ENCODE data around the gene UNC50. TPM values are rescaled to one million over a fixed set of nuclear protein-coding genes. Genes with fewer than 3 reads are reported as not detected.
A peak's percentile ranks its signal among the peaks of the same experiment; 100 is the strongest.

The UNC50 gene
- total and polyA plus RNA-seq, 9 donors: 32.2 to 58.8 (median 42.4) TPM

DNA sequence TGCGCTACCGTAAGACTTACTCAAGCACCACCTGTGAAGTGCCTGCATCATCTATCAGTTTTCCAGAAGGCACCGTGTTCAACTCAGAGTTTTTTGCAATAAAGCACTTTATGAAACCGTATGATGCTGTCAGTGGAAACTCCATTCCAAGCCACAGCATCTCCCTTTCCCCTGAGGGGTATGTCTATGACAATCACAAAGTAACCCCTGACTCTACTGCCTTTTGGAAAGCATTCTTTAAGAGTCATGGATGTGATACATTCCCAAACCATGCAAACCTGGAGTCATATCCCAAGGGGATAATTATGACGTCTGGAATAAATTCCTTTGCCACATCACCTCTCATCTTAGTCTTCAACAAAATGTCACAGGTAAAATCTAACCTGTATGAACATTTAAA is 39.2 kb downstream of the UNC50 start:
- no peaks in the 10 kb centered on the region for H3K27me3 ChIP-seq
- no peak overlapping the region for H3K27ac ChIP-seq
- H3K9me3 ChIP-seq: no peaks in the 10 kb centered on the region
- 70 to 77% (median 76%) methylated on average over 5 of the region's 5 CpGs for WGBS, 3 donors
- DNase-seq: no peak
- intact Hi-C loops (cut with DNase I): loop anchor here in 3 of 4 donors (5.0 kb wide), 2 partner anchors 180 to 190 kb away; no protein-coding TSS in a partner anchor
- TF ChIP-seq EP300 (IDR thresholded peaks at IDR 0.05): no peak
- TF ChIP-seq, protein P1, sequence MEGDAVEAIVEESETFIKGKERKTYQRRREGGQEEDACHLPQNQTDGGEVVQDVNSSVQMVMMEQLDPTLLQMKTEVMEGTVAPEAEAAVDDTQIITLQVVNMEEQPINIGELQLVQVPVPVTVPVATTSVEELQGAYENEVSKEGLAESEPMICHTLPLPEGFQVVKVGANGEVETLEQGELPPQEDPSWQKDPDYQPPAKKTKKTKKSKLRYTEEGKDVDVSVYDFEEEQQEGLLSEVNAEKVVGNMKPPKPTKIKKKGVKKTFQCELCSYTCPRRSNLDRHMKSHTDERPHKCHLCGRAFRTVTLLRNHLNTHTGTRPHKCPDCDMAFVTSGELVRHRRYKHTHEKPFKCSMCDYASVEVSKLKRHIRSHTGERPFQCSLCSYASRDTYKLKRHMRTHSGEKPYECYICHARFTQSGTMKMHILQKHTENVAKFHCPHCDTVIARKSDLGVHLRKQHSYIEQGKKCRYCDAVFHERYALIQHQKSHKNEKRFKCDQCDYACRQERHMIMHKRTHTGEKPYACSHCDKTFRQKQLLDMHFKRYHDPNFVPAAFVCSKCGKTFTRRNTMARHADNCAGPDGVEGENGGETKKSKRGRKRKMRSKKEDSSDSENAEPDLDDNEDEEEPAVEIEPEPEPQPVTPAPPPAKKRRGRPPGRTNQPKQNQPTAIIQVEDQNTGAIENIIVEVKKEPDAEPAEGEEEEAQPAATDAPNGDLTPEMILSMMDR (IDR thresholded peaks at IDR 0.05): no peak
- no peak for TF ChIP-seq POLR2A (IDR thresholded peaks at IDR 0.05)
- no peaks in the 10 kb centered on the region for H3K4me1 ChIP-seq (ENCODE audit: insufficient read depth)
- no peaks in the 10 kb centered on the region for H3K36me3 ChIP-seq
- H3K4me3 ChIP-seq: no peak overlapping the region

DNA sequence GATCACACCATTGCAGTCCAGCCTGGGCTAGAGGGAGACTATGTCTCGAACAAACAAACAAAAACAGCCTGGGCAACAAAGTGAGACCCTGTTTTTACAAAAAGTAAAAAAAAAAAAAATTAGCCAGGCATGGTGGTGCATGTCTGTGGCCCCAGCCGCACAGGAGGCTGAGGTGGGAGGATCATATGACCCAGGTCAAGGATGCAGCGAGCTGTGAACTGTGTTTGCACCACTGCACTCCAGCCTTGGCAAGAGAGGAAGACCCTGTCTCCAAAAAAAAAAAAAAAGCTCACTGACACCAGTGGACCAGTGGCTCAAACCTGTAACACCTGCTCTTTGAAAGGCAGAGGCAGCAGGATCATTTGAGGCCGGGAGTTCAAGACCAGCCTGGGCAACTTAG is 40.1 kb downstream of the UNC50 start:
- H3K4me3 ChIP-seq: no peak overlapping the region
- DNase-seq: no peak
- no peaks in the 10 kb centered on the region for H3K27me3 ChIP-seq
- no peak overlapping the region for H3K27ac ChIP-seq
- H3K4me1 ChIP-seq (ENCODE audit: insufficient read depth): no peaks in the 10 kb centered on the region
- no peaks in the 10 kb centered on the region for H3K9me3 ChIP-seq
- WGBS, 3 donors: 74 to 75% (median 75%) methylated on average over 4 of the region's 4 CpGs
- no peak for TF ChIP-seq POLR2A (IDR thresholded peaks at IDR 0.05)
- intact Hi-C loops (cut with DNase I): loop anchor here in 3 of 4 donors (5.0 kb wide), 2 partner anchors 179 to 189 kb away; no protein-coding TSS in a partner anchor
- no peaks in the 10 kb centered on the region for H3K36me3 ChIP-seq

DNA sequence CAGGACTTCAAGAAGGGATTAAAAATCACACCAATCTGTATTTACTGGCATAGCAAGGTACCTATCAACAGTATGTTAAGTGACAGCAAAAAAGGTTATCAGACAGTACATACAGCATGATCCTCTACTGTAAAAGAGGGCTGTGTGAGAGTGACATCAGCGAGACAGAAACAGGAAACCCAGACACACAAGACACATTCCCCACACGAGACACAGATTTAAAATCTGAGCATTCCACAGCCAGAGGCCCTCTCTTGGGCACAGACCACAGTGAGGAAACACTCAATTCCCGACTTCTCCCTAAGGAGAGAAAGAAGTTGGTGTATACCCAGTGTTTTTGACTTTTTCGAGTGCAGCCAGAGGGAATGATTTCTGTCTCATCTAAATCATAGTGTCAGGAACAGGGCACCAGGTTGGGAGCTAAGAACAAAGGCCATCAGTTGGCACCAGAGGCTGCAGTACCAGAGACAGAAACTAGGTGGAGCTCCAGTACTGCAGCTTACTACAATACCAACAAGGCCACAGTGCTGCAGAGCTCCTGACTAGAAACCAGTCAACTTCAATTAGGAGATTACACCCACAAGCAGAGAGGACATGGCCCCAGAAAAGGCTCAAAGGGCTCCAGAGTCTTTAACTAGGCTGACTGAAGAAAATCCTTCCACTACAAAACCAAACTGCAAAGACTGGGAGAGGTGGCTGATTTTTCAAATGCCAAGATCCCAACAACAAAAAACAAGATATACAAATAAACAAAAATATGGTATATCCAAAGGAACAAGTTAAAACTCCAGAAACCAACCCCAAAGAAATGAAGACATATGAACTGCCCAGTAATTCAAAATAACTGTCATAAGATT is 41.0 kb downstream of the UNC50 start:
- Histone ChIP-seq H3K27ac (no peak overlapping the region), H3K4me3 (no peak overlapping the region)
- peak; percentile 39 to 77 (median 69) for DNase-seq

DNA sequence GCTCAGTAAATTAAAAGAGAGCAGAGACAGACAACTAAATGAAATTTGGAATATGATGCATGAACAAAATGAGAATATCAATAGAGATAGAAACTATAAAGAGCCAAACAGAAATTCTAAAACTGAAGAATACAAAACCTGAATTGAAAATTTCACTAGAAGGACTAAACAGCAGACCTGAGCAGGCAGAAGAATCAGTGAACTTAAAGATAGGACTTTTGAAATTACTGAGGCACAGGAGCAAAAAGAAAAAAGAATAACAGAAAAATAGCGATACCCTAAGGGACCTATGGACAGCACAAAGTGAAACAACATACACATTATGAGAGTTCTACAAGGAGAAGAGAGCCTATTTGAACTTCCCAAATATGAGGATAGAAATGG is 41.6 kb downstream of the UNC50 start:
- Histone ChIP-seq H3K27me3 (no peaks in the 10 kb centered on the region), H3K9me3 (no peaks in the 10 kb centered on the region), H3K27ac (no peak overlapping the region), H3K4me1 (ENCODE audit: insufficient read depth) (no peaks in the 10 kb centered on the region), H3K36me3 (no peaks in the 10 kb centered on the region), H3K4me3 (no peak overlapping the region)
- WGBS, 3 donors: 84 to 98% (median 92%) methylated on average over 1 of the region's 1 CpG
- intact Hi-C loops (cut with DNase I): loop anchor here (5.0 kb wide), 2 partner anchors 177 to 187 kb away; no protein-coding TSS in a partner anchor
- DNase-seq: no peak
- TF ChIP-seq, protein P1 (IDR thresholded peaks at IDR 0.05): no peak
- TF ChIP-seq POLR2A (IDR thresholded peaks at IDR 0.05): no peak
- no peak for TF ChIP-seq EP300 (IDR thresholded peaks at IDR 0.05)

More for the DNA sequence above, 41.0 kb downstream of the UNC50 start:
- no peak for TF ChIP-seq EP300 (IDR thresholded peaks at IDR 0.05)
- TF ChIP-seq, protein P1 (IDR thresholded peaks at IDR 0.05): peak; percentile 77 to 87 (median 84)
- H3K9me3 ChIP-seq: no peaks in the 10 kb centered on the region
- 22 to 27% (median 24%) methylated on average over 4 of the region's 4 CpGs for WGBS, 3 donors
- no peaks in the 10 kb centered on the region for H3K27me3 ChIP-seq
- no peaks in the 10 kb centered on the region for H3K36me3 ChIP-seq
- H3K4me1 ChIP-seq (ENCODE audit: insufficient read depth): no peaks in the 10 kb centered on the region
- intact Hi-C loops (cut with DNase I): loop anchor here in 3 of 4 donors (5.0 kb wide), 2 partner anchors 178 to 188 kb away; no protein-coding TSS in a partner anchor

DNA sequence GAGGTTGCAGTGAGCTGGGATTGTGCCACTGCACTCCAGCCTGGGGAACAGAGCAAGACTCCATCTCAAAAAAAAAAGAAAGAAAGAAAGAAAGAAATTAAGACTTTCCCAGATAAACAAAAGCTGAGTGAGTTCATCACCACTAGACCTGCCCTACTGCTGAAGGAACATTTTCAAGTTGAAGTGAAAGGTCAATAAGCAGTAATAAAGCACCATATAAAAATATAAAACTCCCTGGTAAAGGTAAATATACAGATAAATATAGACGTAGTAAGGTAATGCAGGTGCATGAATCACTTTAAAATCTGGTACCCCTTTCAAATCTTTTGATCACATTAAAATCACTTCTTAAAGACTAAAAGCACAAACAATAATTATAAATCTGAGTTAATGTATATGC is 42.6 kb downstream of the UNC50 start:
- H3K9me3 ChIP-seq: no peaks in the 10 kb centered on the region
- no peak overlapping the region for H3K27ac ChIP-seq
- H3K4me3 ChIP-seq: no peak overlapping the region
- TF ChIP-seq, protein P1 (IDR thresholded peaks at IDR 0.05): no peak
- no peak for TF ChIP-seq POLR2A (IDR thresholded peaks at IDR 0.05)
- no peak for TF ChIP-seq EP300 (IDR thresholded peaks at IDR 0.05)
- no peaks in the 10 kb centered on the region for H3K27me3 ChIP-seq
- intact Hi-C loops (cut with DNase I): loop anchor here in 1 of 4 donors (5.0 kb wide), 1 partner anchor 186 kb away; no protein-coding TSS in a partner anchor
- no peaks in the 10 kb centered on the region for H3K36me3 ChIP-seq
- no peak for DNase-seq
- H3K4me1 ChIP-seq (ENCODE audit: insufficient read depth): no peaks in the 10 kb centered on the region
- WGBS, 3 donors: 82 to 93% (median 84%) methylated on average over 1 of the region's 1 CpG

All from ovary (tissue), 9 donors.